ENCODE measurements around the gene SIK3. TPM values are rescaled to one million over a fixed set of nuclear protein-coding genes. Genes with fewer than 3 reads are reported as not detected.

SIK3 gene
- total and polyA plus RNA-seq, 2 donors (not counting 3 experiments of a cell fraction or from before 2014, with no cell fraction given): 10.3 to 21.3 TPM

- intact Hi-C loops (cut with micrococcal nuclease): no loop called here
Observed at GRCh38 chr11:116955548-116955947, 142.7 kb downstream of the SIK3 start.

More at GRCh38 chr11:116955548-116955947, 142.7 kb downstream of the SIK3 start:
- Histone ChIP-seq H3K4me2 (ENCODE audit: insufficient read depth, low read length) (no peak overlapping the region), H4K20me1 (replicated peaks; ENCODE audit: control insufficient read depth, extremely low read depth, insufficient read depth, low read length) (no peaks in the 10 kb centered on the region), H2AFZ (ENCODE audit: low read depth, low read length) (no peak overlapping the region), H3K79me2 (ENCODE audit: control insufficient read depth, insufficient read depth, low read length) (no peaks in the 10 kb centered on the region), H3K36me3 (ENCODE audit: control insufficient read depth in 2 of 2, extremely low read depth in 1 of 2, insufficient read depth in 2 of 2, low read length in 2 of 2) (peaks cover 0 to 2% of the 10 kb centered on the region in 2 experiments), H3K27me3 (ENCODE audit: control insufficient read depth in 2 of 2, insufficient read depth in 2 of 2, low read length in 2 of 2) (no peaks in the 10 kb centered on the region), H3K9me1 (replicated peaks; ENCODE audit: control insufficient read depth, extremely low read depth, insufficient read depth, low read length) (no peaks in the 10 kb centered on the region), H3K9me3 (replicated peaks; ENCODE audit: control insufficient read depth, insufficient read depth, low read length) (no peaks in the 10 kb centered on the region), H3K9ac (replicated peaks; ENCODE audit: extremely low read depth, insufficient read depth, low read length) (no peak overlapping the region), H3K27ac (ENCODE audit: insufficient read depth, low read depth, low read length) (no peak overlapping the region), H3K4me1 (ENCODE audit: control insufficient read depth, extremely low read depth, insufficient read depth, low read length) (no peaks in the 10 kb centered on the region), H3K4me3 (replicated peaks in 1 of 3; ENCODE audit: insufficient read depth in 1 of 3, low read depth in 1 of 3, low read length in 3 of 3) (no peak overlapping the region)
- DNase-seq (ENCODE audit: low read depth, low spot score): no peak
- CTCF ChIA-PET: interaction anchor here (0.7 to 1.1 kb wide), 5 partner anchors 10 to 142 kb away, joined by 3 read pairs; partner anchors contain the start of gene SIK3
- no peak for FAIRE-seq
- TF ChIP-seq EZH2 (IDR thresholded peaks at IDR 0.05; ENCODE audit: borderline replicate concordance, low read depth, low read length, severe bottlenecking) (no peak), MAX (IDR thresholded peaks at IDR 0.05; ENCODE audit: insufficient read depth, insufficient read length) (no peak), GATA2 (IDR thresholded peaks at IDR 0.05; ENCODE audit: insufficient read depth, insufficient read length, low read depth, low read length) (no peak), POLR2AphosphoS5 (IDR thresholded peaks at IDR 0.05; ENCODE audit: insufficient read depth, low read depth, low read length) (no peak), FOS (IDR thresholded peaks at IDR 0.05; ENCODE audit: borderline replicate concordance, insufficient read depth, low read length) (no peak), JUN (IDR thresholded peaks at IDR 0.05; ENCODE audit: borderline replicate concordance, insufficient read depth, insufficient read length, low read depth) (no peak), POLR2A (IDR thresholded peaks at IDR 0.05; ENCODE audit: low read depth, low read length) (no peak), MYC (IDR thresholded peaks at IDR 0.05; ENCODE audit: low read depth, low read length) (no peak)
- TF ChIP-seq, protein P1, sequence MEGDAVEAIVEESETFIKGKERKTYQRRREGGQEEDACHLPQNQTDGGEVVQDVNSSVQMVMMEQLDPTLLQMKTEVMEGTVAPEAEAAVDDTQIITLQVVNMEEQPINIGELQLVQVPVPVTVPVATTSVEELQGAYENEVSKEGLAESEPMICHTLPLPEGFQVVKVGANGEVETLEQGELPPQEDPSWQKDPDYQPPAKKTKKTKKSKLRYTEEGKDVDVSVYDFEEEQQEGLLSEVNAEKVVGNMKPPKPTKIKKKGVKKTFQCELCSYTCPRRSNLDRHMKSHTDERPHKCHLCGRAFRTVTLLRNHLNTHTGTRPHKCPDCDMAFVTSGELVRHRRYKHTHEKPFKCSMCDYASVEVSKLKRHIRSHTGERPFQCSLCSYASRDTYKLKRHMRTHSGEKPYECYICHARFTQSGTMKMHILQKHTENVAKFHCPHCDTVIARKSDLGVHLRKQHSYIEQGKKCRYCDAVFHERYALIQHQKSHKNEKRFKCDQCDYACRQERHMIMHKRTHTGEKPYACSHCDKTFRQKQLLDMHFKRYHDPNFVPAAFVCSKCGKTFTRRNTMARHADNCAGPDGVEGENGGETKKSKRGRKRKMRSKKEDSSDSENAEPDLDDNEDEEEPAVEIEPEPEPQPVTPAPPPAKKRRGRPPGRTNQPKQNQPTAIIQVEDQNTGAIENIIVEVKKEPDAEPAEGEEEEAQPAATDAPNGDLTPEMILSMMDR (IDR thresholded peaks at IDR 0.05; ENCODE audit: extremely low read depth in 1 of 2, insufficient read depth in 1 of 2, low read depth in 1 of 2, low read length in 2 of 2): no peak
- POLR2A ChIA-PET: no interaction called here
- dilution Hi-C loops (cut with MboI; ENCODE audit: extremely low pct_ligation_motif_present, low sequenced_read_pairs): no loop called here
- BruUV-seq (replicated peaks): no TSS peak

Measured in endothelial cell of umbilical vein (primary cell).